ENCODE results near the gene MSRB3.
"Not testable (repeated sequence)": the region's sequence is repeated elsewhere in the genome, so short reads cannot be mapped to it uniquely, and the experiment has no call there.

MSRB3 gene

GRCh38 chr12:65292241-65292640 lies 13.8 kb downstream of the MSRB3 start:
- DNase-seq = no peak

GRCh38 chr12:65293735-65294134 lies 15.3 kb downstream of the MSRB3 start:
- no peak for DNase-seq

GRCh38 chr12:65294641-65295262 lies 16.3 kb downstream of the MSRB3 start:
- DNase-seq = no peak

GRCh38 chr12:65296508-65297265 lies 18.2 kb downstream of the MSRB3 start:
- no peak for DNase-seq

GRCh38 chr12:65300097-65300496 lies 21.6 kb downstream of the MSRB3 start:
- no peak for DNase-seq

- peak; percentile 79 for DNase-seq
Measured at GRCh38 chr12:65300679-65301349, 22.3 kb downstream of the MSRB3 start.

- DNase-seq = no peak
Measured at GRCh38 chr12:65302891-65303290, 24.4 kb downstream of the MSRB3 start.

GRCh38 chr12:65305346-65305950 lies 27.0 kb downstream of the MSRB3 start:
- no peak for DNase-seq

GRCh38 chr12:65306366-65307168 lies 28.1 kb downstream of the MSRB3 start:
- DNase-seq = peak; percentile 88

- DNase-seq = no peak
Measured at GRCh38 chr12:65307169-65307501, 28.7 kb downstream of the MSRB3 start.

GRCh38 chr12:65308006-65308405 lies 29.5 kb downstream of the MSRB3 start:
- DNase-seq = no peak

GRCh38 chr12:65308601-65309071 lies 30.2 kb downstream of the MSRB3 start:
- DNase-seq = no peak

GRCh38 chr12:65311260-65311659 lies 32.8 kb downstream of the MSRB3 start:
- DNase-seq = no peak

GRCh38 chr12:65313719-65314317 lies 35.3 kb downstream of the MSRB3 start:
- DNase-seq = peak; percentile 66

- DNase-seq = not testable (repeated sequence)
Measured at GRCh38 chr12:65315238-65315637, 36.8 kb downstream of the MSRB3 start.

GRCh38 chr12:65318186-65318685 lies 39.8 kb downstream of the MSRB3 start:
- no peak for DNase-seq

GRCh38 chr12:65319688-65320200 lies 41.3 kb downstream of the MSRB3 start:
- DNase-seq = no peak

- no peak for DNase-seq
Measured at GRCh38 chr12:65323070-65323469, 44.6 kb downstream of the MSRB3 start.

GRCh38 chr12:65324056-65324455 lies 45.6 kb downstream of the MSRB3 start:
- DNase-seq = no peak

GRCh38 chr12:65324551-65324950 lies 46.1 kb downstream of the MSRB3 start:
- DNase-seq = no peak

- no peak for DNase-seq
Measured at GRCh38 chr12:65325183-65325582, 46.7 kb downstream of the MSRB3 start.

- no peak for DNase-seq
Measured at GRCh38 chr12:65326616-65327015, 48.1 kb downstream of the MSRB3 start.
